Measurements from ENCODE around the gene GNG4.

GNG4 gene

GRCh38 chr1:235644693-235645305 lies 4.8 kb downstream of the GNG4 start:
- no peak for TF ChIP-seq CTCF (IDR thresholded peaks at IDR 0.05; ENCODE audit: low read depth, low read length)
- no peak overlapping the region for H3K4me3 ChIP-seq (replicated peaks in 1 of 2; ENCODE audit: low read depth in 2 of 2, low read length in 2 of 2)
- DNase-seq (ENCODE audit: low read depth in 2 of 2) = no peak

- no peak for DNase-seq (ENCODE audit: low read depth in 2 of 2)
- TF ChIP-seq CTCF (IDR thresholded peaks at IDR 0.05; ENCODE audit: low read depth, low read length) = no peak
- H3K4me3 ChIP-seq (replicated peaks in 1 of 2; ENCODE audit: low read depth in 2 of 2, low read length in 2 of 2) = no peak overlapping the region
Measured at GRCh38 chr1:235643837-235644692, 5.5 kb downstream of the GNG4 start.

GRCh38 chr1:235642943-235643371 lies 6.6 kb downstream of the GNG4 start:
- no peak for TF ChIP-seq CTCF (IDR thresholded peaks at IDR 0.05; ENCODE audit: low read depth, low read length)
- no peak overlapping the region for H3K4me3 ChIP-seq (replicated peaks in 1 of 2; ENCODE audit: low read depth in 2 of 2, low read length in 2 of 2)
- DNase-seq (ENCODE audit: low read depth in 2 of 2) = no peak

GRCh38 chr1:235642011-235642942 lies 7.3 kb downstream of the GNG4 start:
- no peak overlapping the region for H3K4me3 ChIP-seq (replicated peaks in 1 of 2; ENCODE audit: low read depth in 2 of 2, low read length in 2 of 2)
- TF ChIP-seq CTCF (IDR thresholded peaks at IDR 0.05; ENCODE audit: low read depth, low read length) = no peak
- peak; percentile 41 to 52 for DNase-seq (ENCODE audit: low read depth in 2 of 2)

GRCh38 chr1:235640580-235640979 lies 9.0 kb downstream of the GNG4 start:
- H3K4me3 ChIP-seq (replicated peaks in 1 of 2; ENCODE audit: low read depth in 2 of 2, low read length in 2 of 2) = no peak overlapping the region
- DNase-seq (ENCODE audit: low read depth in 2 of 2) = no peak
- TF ChIP-seq CTCF (IDR thresholded peaks at IDR 0.05; ENCODE audit: low read depth, low read length) = no peak
